NCI-H526 treated with DMSO at 0.1 percent for 48 hours (cell line): ENCODE results near the gene EFNA5.

Experiments used
- DNase-seq: peaks from one replicate; lab custom pipeline; 2025; lab: John Stamatoyannopoulos, UW

The EFNA5 gene

DNA sequence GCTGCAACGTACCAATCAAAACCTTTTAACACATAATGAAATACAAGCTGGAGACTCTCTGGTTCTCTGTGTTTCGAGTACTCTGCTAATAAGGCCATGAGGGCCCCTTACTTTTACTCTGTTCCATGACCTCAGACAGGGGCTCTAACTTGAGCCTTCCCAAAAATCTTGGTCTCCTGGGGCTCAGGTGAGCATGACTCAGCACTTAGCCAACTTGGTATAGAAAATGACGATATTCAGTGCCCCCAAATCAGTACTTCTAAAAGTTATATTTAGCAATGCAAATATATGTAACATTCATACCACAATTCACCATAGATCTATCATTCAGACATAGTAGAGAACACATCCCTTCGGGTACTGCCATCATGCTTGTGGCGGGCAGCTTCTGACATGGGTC, 278.9 kb downstream of the EFNA5 start:
- DNase-seq: no peak

DNA sequence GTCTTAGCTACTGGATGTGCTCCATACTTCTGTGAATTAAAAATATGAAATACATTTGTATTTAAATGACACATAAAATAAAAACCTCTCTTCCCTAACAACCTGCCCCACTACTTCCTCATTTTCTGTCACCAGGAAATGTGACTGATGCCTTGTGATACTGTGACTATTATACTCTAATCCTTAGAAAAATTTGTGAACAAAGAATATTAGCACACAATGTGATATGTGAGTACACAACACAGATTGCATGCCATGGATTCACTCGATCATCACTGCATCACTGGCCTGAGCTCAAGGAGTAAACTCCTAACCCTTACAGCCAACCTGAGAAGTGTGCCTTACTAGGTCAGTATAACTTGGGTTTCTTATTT, 281.0 kb downstream of the EFNA5 start:
- DNase-seq: no peak

DNA sequence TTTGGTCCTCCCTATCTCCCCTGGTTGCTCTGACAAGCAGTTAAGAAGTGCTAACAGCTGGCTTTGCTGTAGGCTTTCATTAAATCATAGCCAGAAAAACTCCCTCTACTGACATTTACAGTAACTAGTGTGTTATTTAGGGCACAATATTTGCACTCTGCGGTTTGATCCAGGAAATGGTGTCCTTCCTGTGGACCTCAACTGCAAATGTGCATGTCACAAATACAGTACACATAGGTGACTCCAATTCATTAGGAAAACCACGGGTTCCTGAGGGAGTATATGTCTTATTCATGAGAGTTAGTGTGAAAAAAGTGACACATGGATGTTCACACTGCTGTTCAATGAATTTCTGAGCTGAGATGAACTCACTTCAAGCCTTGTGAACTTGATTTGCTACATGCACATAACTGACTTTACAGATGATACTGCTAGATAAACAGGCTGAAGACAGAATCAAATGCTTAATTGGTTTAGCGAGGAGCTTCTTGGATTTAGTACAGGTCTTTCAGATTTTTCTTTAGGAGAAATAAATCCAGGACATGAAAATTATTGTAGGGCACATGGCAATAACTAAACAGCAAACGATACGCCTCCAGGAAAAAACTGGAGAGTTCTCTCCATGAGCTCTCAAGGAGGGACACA, 281.5 kb downstream of the EFNA5 start:
- DNase-seq: no peak

DNA sequence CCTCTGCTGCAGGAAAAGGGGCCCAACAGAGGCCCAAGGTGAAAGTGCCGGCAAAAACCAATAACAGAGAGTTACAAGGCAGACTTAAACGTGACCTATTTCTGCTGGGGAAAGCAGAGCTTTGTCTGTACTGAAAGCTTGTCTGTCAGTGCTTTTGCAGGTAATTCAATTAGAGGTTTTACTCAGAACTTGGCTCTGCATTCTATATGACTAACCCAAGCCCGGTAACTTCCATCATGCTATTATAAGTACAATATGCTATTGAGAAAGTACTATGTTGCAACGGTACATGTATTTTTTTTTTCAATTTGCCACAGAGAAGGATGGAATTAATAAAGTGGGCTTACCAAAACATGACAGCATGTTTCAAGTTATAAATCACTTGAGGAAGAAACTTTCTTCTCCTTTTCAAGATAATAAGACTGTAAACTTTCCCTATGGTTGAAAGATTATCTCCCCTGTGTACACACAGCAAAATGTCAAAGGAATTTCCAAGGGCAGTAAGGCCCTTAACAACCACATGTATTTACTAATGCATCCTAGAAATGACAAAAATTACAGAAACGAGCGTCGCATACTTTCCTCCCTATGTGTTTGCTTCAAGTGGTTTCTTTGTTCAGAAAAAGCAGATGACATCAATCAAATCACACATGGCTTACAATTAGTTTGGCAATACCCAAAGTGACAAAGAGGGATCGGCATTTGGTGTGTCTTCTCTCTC, 282.4 kb downstream of the EFNA5 start:
- no peak for DNase-seq

DNA sequence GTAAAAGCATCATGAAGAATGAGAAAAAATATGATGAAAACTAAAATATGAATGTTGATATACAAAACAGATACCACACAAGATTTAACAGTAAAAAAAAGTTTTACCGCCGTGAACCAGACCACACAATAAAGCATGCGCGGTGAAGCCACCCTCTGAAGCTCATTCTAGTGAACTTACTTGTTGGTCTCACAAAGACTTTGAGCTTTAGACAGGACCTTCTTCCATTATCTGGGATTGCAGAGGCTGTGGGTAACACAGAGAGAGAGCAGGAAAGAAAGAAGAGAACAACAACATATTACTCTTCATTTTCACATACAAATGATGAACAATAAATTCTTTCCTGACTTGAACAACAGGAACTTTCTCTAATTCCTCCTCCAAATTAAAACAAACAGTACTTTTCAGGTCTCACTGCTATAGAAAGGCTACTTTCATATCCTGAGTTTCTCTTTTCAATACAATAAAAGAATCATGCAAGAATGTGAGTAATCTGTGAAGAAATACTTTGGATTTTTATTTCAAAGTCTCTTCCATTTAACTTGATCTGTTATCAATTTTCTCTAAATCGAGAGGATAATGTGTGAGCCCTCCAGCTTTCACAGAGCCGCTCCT, 283.1 kb downstream of the EFNA5 start:
- no peak for DNase-seq

DNA sequence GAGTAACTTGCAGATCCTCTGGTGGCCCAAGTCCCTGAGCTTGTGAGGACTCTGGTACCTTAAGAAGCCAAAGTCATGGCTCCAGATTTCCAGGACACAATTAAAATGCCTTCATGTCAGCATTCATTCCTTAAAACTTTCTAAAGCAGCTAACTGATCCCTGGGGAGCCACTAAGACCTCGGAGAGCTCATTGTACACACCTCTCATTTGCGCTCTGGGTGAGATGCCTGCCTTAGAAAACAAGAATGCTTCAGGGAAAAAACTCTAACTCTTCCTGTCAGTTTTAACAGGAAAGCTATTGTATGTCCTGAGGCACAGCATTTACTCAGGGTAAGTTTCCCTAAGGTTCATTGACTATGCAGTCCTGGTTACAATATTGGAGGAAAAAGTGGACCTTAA, 285.0 kb downstream of the EFNA5 start:
- DNase-seq: no peak

DNA sequence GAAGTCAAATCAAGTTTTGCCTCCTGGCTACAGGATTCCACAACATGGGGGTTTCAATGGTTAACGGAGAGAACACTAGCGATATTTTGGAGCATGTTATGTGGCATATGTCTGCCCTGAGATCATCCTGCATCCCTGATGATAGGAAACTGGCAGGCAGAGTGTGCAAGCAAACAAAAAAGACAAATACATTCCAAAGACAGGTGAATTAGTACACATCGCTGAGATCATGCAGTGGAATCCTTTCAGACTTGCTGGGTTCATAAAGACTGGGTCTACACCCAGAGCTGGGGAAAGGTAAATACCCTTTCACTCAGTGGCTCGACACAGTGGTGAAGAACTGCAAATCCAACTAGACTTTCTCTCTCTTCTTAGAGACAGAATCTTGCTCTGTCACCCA, 286.5 kb downstream of the EFNA5 start:
- no peak for DNase-seq

DNA sequence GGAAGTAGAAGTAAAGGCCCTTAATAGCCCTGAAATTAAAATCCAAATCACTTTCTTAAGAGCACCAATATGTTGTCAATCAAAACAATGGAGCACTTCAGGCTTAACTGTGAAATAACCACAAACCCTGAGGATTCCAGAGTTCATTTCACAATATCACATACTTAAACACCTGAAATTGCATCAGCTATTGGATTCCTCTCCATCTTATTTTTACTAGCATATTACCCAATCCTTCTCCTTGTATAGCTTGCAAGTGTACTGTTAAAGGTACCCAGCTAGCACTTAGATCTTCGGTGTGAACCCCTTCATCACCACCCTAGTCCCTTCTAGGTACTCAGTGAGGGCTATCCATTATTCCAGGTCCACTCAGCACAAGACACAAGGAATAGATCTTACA, 287.3 kb downstream of the EFNA5 start:
- no peak for DNase-seq

DNA sequence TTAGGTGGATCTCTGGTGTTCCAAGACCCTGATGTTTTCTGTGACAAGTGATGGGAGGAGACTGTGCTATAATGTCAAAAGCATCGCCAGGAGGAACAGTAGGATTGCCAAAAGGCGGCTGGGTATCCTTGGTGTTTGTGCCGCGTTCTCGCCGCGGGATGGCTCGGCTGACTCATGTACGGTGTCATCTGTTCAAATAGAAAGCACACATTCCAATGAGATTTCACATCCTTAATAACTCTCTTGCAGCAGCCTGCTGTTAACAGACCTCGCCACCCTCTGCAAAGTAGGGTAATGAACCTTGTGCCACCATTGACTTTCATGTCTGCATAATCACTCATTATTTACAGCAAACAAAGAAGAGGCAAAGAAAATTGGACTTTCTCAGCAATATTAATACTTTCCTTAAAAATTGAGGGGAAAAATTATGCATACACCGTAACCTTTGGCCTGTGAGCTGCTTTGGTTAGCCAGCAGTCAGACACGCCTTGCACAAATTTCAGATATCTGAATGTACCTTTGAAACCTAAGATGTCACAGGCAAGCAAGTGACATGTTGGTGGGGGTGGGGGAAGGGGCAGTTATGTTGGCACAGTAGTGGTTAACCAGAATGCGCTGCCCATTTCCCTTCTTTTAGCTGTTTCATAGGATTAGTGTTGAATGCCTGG, 289.4 kb downstream of the EFNA5 start:
- DNase-seq: no peak

DNA sequence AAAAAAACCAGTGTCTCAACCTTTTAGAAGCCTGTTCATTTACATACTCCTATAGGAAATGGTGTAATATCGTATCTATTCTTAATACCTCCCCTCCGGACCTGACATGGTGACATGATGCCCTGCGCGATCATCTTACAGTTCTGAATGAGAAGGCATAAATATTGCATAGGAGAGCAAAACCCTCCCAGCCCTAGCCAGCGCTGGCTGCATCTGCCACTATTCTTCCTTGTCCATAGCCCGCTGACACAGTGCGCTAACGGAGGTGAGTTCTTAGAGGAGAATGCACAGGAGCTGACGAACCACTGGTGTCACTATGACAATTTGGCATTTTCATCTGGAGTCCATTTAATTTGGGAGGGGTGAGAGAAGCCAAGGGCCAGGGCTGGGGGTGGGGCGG, 290.1 kb downstream of the EFNA5 start:
- no peak for DNase-seq

DNA sequence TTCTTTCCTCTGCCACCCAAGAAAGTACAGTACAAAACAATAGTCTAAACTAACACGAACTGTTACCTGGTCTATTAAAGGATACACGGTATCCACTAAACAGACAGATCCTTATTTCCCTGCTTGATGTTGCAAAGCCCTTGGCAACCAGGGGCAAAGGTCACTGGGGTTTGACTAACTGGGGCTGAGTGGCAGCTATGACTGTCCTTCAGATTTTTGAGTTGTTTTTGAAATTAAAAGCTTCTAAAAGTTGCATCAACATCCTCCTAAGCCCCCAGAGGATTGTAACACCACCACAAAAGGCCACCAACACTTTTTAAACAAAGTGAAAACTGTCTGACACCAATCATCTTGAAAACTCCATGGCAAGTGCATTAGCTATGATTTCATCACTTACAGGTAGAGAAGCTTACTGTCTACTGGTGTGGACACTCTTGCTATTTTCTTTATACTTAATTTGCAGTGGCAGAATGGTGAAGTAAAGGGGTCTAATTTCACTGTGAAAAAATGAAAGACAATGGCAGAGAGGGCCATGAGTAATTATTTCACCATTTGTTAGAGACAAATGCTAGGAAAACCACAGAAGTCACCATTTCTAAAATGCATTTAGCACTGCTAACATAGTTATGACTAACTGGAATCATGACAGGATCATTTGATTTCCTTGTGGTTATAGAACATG, 292.4 kb downstream of the EFNA5 start:
- no peak for DNase-seq

DNA sequence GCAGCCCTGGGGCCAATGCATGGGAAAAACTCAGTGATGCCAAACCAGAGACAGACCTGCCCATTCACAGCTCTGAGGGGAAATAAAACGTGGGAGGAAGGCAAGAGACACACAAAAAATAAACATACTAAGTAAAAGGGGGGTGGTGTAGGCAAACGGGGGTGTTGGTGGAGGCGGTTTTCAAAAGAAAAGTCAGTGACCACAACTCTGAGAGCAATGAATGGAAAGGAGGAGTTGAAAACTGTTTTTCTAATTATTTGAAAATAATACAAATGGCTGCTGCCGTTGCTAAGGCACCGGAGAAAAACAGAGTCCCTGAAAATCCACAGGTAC, 293.5 kb downstream of the EFNA5 start:
- no peak for DNase-seq

DNA sequence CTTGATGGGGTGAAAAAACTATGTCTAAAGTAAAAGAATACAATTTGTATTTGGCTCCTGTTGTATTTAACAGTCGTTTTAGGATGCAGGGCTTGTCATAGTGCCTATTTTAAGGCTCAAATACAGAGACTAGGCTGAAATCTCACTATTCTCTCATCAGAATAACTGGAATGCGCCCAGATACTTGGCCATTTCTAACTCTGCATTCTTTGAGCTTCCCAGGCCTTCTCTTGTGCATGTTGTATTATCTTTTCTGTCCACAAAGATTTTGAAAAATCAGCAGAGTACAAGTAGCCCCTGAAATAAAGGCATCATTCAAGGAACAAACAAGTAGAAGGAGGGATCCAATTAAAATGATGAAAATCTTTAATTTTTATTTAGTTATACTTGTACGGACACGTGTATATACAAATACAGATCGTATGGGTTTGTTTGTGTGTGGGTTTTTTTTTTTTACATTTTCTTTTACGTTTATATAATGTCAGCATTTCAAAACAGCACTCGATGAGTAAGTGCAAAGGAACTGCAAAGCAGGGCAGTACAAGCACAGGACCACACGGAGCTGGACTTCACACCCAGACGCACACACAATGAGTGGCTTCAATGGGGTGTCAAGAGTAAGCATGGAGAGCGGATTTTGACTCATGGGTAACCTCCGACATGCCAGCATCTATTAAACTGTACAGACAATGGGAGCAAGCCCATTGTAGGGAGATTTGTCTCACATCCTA, 294.0 kb downstream of the EFNA5 start:
- no peak for DNase-seq

DNA sequence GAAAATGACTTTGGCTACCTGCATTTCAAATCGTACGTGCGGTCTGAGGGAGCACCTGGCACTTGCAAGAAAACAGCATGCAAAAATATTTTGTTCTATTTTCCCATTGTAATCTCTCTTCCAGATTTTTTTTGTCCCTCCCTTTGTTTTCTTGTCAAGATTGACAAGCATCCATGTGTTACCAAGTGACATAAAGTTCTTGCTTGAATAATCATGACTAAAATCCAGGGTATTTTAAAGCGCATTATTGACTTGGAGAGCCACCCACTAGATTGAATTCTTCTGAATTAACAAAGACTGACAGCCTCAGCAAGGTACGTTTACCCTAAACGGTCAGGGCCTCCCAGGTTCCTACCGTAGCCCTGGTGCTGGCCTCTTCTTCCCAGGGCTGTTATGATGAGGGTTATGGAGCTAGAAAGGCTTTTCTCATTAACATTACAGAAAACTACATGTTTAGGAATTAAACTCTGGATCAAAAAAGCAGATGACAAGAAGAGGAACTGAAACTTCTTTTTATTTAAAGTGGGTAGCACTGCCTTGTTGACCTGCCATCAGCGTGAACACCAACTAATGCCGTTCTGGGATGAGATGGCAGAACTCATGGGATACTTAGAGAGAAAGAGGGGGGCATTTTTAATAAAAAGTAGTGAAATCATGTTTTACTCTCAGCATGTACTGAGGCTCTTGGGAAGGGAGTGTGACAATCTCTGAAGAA, 297.0 kb downstream of the EFNA5 start:
- no peak for DNase-seq

DNA sequence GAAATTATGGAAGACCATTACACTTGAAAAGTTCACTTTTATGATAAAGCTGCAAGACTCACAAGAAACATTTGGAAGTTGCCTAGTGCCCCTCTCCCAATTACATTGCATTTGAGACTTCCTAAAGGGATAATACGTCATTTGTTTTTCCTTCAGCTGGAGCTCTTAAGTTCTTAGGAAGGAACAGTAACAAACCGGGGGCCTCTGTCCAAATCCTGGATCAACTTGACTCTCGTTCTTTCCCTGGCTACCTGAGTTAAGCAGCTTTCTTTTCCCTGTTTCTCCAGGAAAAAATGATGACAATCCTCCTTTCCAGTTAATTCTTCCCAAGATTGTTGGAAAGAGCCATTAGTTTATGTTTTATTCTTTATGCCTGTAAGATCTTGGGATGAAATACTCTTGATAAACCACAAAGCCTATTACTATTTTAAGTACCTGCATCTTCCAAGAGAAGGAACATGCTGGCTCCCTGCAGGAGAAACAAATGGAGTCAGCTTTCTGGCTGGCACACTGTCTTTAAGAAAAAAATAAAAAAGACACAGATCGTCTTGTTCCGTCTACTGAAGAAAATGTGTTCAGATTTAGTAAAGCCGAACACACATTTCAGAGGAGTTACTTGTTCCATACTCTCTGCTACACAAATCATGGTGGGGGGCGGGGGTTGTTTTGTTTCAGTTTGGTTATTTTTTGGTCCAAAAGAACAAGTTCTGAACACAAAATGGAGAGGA, 297.9 kb downstream of the EFNA5 start:
- DNase-seq: no peak

DNA sequence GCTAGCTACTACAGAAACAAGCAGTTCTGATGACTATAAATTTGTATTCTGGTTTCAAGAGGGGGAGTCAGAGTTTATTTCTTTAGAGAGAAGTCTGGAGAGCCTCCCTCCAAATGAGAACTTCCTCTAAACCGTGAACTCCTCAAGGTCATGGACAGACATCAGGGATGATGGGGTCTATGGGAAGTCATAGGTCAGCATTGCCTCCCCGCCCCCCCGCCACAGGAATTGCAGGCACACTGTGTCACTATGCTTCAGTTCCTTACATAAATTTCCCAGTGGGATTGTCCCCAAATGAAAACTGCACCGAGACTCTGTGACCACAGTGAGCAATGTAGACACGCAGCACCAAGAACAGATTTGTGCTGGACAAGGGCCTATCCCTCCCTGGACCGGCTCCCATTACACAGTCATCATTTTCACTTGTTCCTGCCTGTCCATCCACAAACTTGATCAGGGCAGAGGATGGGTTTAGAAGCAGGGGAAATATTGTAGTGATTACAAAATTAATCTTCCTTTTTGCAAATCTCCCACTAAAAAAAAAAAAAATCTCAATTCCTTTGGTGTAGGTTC, 300.3 kb downstream of the EFNA5 start:
- DNase-seq: no peak

DNA sequence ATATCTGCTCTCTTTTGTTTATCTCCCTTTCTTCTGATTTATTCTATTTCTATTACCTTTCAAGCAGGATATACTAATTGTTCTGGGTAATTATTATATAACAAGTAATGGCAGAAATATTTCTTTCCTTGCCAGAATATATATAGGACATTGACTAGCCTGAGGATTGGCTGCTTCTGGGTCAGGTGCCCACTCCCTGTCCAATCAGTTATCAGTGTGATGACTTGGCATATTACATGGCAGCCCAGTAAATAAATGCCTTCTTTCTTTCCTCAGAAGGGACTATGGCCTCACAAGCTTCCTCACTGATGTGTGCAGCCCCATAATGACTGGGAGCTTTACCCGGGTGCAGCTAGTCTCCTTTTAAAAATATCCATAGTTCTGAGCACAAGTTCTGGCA, 301.1 kb downstream of the EFNA5 start:
- DNase-seq: no peak

DNA sequence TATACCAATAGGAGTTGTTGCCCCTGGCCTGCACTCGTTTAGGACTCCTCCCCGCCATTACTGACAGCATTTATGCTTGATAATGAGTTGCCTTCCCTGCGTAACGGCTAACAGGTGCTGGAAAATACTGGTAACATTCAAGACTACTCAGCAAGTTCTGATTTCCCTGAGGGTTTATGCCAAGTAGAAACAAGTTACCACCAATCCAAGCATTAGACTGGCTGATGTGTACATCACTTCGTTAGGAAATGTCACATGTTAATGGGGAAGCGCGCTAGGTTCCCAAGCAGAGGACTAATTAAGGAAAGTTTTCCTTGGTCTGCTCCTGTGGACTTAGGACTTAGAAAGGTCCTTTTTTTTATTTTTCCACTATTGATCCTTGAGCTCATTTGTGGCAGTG, 302.1 kb downstream of the EFNA5 start:
- DNase-seq: no peak

DNA sequence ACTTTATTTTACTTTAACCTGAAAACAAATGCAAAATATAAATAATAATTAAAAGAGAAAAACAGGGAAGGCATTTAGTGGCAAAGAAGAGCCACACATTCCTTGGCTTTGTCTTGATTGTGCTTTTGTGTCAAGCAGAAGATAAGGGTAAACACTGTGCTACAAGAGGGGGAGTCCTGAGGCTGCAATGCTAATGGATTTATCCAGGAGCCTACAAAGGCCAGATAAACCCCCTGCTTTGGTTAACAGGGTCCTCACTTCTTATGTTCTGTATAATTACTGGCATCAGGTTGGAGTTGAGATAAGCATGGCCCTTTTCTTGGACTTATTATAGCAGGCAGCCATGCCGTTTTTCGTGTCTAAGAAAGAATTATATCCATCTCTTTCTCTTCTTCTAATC, 302.8 kb downstream of the EFNA5 start:
- no peak for DNase-seq

DNA sequence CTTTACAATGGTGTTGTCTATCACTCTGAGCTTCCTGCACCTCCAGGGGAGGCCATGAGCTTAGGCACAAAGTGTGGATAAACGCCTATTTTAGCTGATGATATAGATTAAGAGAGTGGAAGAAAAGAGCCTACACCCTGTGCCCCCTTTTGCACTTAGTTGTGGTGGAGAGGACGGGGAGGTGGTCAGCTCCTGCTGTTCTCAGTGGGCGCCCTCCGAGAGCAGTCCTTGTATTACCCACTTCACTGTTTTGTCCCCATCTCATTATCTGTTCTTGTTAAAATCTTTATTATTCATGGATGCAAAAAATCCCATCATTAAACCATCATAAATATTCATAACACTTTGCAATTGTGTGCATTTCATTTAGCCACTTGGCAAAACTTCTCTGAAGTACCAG, 303.3 kb downstream of the EFNA5 start:
- no peak for DNase-seq
